Subcutaneous adipose tissue (tissue), 4 donors: ENCODE results near the gene UTP4. TPM values are rescaled to one million over a fixed set of nuclear protein-coding genes. Genes with fewer than 3 reads are reported as not detected.

ENCODE experiments used
- CTCF ChIP-seq: fragments of 450-650 bp; IDR thresholded peaks from one replicate; pipeline ENCODE4 v1.5.1; 2016; ENCODE audit warnings: low read depth, mild to moderate bottlenecking, control low read depth, antibody characterized with exemption, moderate library complexity
- total RNA-seq, 4 donors: library from RNA; depleted of rRNA; stranded (reverse); fragments of >200 nt; gene quantifications; one replicate each; pipeline ENCODE4 v1.1.0, GENCODE V29; 2016

The UTP4 gene
- total RNA-seq, 4 donors from 2014 or later: 21.7 to 52.8 (median 28.8) TPM

GRCh38 chr16:69089091-69089910 lies 43.1 kb upstream of the UTP4 start:
- TF ChIP-seq CTCF: no peak

GRCh38 chr16:69093974-69094373 lies 38.5 kb upstream of the UTP4 start:
- TF ChIP-seq CTCF: no peak

GRCh38 chr16:69094501-69094900 lies 37.9 kb upstream of the UTP4 start:
- TF ChIP-seq CTCF: no peak

- no peak for TF ChIP-seq CTCF
These were observed 37.3 kb upstream of the UTP4 start for GRCh38 chr16:69095193-69095592.

- no peak for TF ChIP-seq CTCF
These were observed 32.3 kb upstream of the UTP4 start for GRCh38 chr16:69100071-69100691.

- no peak for TF ChIP-seq CTCF
These were observed 26.7 kb upstream of the UTP4 start, which contains the start of gene HAS3 for GRCh38 chr16:69105501-69106361. Gene HAS3 (plus strand): TSS chr16:69105653. CDS start chr16:69109396, 3,743 bp downstream.
